CD14-positive monocyte (primary cell): ENCODE results near the gene PPM1B. TPM values are rescaled to one million over a fixed set of nuclear protein-coding genes. Genes with fewer than 3 reads are reported as not detected.

Experiments
- DNase-seq, 3 donors: peaks; one replicate each; pipeline ENCODE4 v3.0.0-alpha.2; 2011 to 2022
- H2AFZ ChIP-seq: 2 replicates; pipeline ENCODE4 v1.6.0; 2012; ENCODE audit warnings: mild to moderate bottlenecking, low read depth, low read length, inconsistent platforms; ENCODE audit not compliant: insufficient read depth, poor library complexity, severe bottlenecking
- H3K27ac ChIP-seq, 2 donors: 1 replicate in 1 of 2; 2 replicates in 1 of 2; pipeline ENCODE4 v1.5.1; 2012 to 2013; ENCODE audit warnings: low read length in 2 of 2, control low read depth in 1 of 2, inconsistent platforms in 1 of 2, low read depth in 1 of 2, mild to moderate bottlenecking in 1 of 2
- H3K27me3 ChIP-seq, 2 donors: one replicate each; pipeline versions ENCODE4 v1.6.0 to v1.6.1; 2011 to 2013; ENCODE audit warnings: low read length in 2 of 2; ENCODE audit not compliant: control insufficient read depth in 2 of 2, insufficient read depth in 2 of 2
- H3K36me3 ChIP-seq, 2 donors: replicated peaks in 1 of 2; 1 replicate in 1 of 2; 2 replicates in 1 of 2; pipeline versions ENCODE4 v1.5.1 to v1.6.1; 2012 to 2013; ENCODE audit warnings: low read length in 2 of 2, control low read depth in 1 of 2, inconsistent platforms in 1 of 2, mild to moderate bottlenecking in 1 of 2; ENCODE audit not compliant: insufficient read depth in 2 of 2, control insufficient read depth in 1 of 2
- H3K4me1 ChIP-seq, 2 donors: 1 replicate in 1 of 2; 2 replicates in 1 of 2; pipeline versions ENCODE4 v1.5.1 to v1.6.1; 2012 to 2013; ENCODE audit warnings: low read length in 2 of 2, control low read depth in 1 of 2, inconsistent platforms in 1 of 2, mild to moderate bottlenecking in 1 of 2, moderate library complexity in 1 of 2; ENCODE audit not compliant: insufficient read depth in 2 of 2, control insufficient read depth in 1 of 2
- H3K4me2 ChIP-seq: replicated peaks from 2 replicates; pipeline ENCODE3; 2012; ENCODE audit warnings: low read length, moderate library complexity, mild to moderate bottlenecking; ENCODE audit not compliant: poor library complexity, severe bottlenecking; ENCODE audit errors: extremely low read depth
- H3K4me3 ChIP-seq, 3 experiments: fragments of 200-600 bp in 1 of 3; sonication (generic) in 1 of 3; replicated peaks in 1 of 3; 1 replicate in 2 of 3; 2 replicates in 1 of 3; pipeline ENCODE4 v1.5.1; 2011 to 2013; ENCODE audit warnings: low read length in 3 of 3, mild to moderate bottlenecking in 3 of 3, control low read depth in 2 of 3, low read depth in 2 of 3, inconsistent platforms in 1 of 3, moderate library complexity in 1 of 3
- H3K79me2 ChIP-seq: 2 replicates; pipeline ENCODE4 v1.6.0; 2012; ENCODE audit warnings: mild to moderate bottlenecking, control low read depth, inconsistent platforms, low read length, moderate library complexity; ENCODE audit not compliant: insufficient read depth
- H3K9ac ChIP-seq: 2 replicates; pipeline ENCODE4 v1.6.0; 2017; ENCODE audit warnings: low read length, mild to moderate bottlenecking; ENCODE audit not compliant: insufficient read depth, poor library complexity, severe bottlenecking
- H3K9me3 ChIP-seq, 2 donors: replicated peaks in 1 of 2; 1 replicate in 1 of 2; 2 replicates in 1 of 2; pipeline versions ENCODE4 v1.5.1 to v1.6.1; 2012 to 2013; ENCODE audit warnings: low read length in 2 of 2, control low read depth in 1 of 2; ENCODE audit not compliant: control insufficient read depth in 1 of 2, insufficient read depth in 1 of 2
- H4K20me1 ChIP-seq: 2 replicates; pipeline ENCODE4 v1.6.0; 2012; ENCODE audit warnings: mild to moderate bottlenecking, low read length, control low read depth, moderate library complexity; ENCODE audit not compliant: insufficient read depth
- H3K27ac Mint-ChIP-seq, 7 donors: one replicate each; pipeline ENCODE4 v1.8.0; 2020; ENCODE audit warnings: mild to moderate bottlenecking in 7 of 7, mixed read lengths in 7 of 7, moderate library complexity in 6 of 7, inconsistent platforms in 2 of 7
- H3K27me3 Mint-ChIP-seq, 3 donors: one replicate each; pipeline ENCODE4 v1.8.0; 2021 to 2022; ENCODE audit warnings: low read depth in 3 of 3, mild to moderate bottlenecking in 3 of 3, mixed read lengths in 3 of 3, moderate library complexity in 3 of 3, inconsistent platforms in 1 of 3
- H3K36me3 Mint-ChIP-seq, 2 donors: one replicate each; pipeline ENCODE4 v1.8.0; 2020; ENCODE audit warnings: mixed read lengths in 2 of 2, inconsistent platforms in 1 of 2, mild to moderate bottlenecking in 1 of 2
- H3K4me1 Mint-ChIP-seq: one replicate; pipeline ENCODE4 v1.8.0; 2020; ENCODE audit warnings: mild to moderate bottlenecking, mixed read lengths
- H3K4me3 Mint-ChIP-seq, 2 donors: one replicate each; pipeline ENCODE4 v1.8.0; 2020; ENCODE audit warnings: mild to moderate bottlenecking in 2 of 2, mixed read lengths in 2 of 2, moderate library complexity in 1 of 2
- H3K9me3 Mint-ChIP-seq, 7 donors: one replicate each; pipeline ENCODE4 v1.8.0; 2020 to 2022; ENCODE audit warnings: mixed read lengths in 7 of 7, mild to moderate bottlenecking in 6 of 7, moderate library complexity in 6 of 7, inconsistent platforms in 2 of 7
- WGBS: methylation state at CpG from one replicate; pipeline ENCODE4 v1.1.5; 2013; ENCODE audit warnings: missing lambda C conversion rate; ENCODE audit not compliant: insufficient coverage; 5-methylcytosine and 5-hydroxymethylcytosine counted together
- intact Hi-C, 2 donors: fragments of 100-400 bp; cut with micrococcal nuclease; formaldehyde crosslinking; loops; one replicate each; pipeline versions ENCODE4 v1.15.0 to v1.15.1; 2023
- polyA plus RNA-seq, 3 donors: library from polyadenylated mRNA; depleted of rRNA in 1 of 3; unstranded in 2 of 3; stranded (reverse) in 1 of 3; fragments of 300-500 nt in 2 of 3; fragments of >200 nt in 1 of 3; fragmentation: Illumina TruSeq in 2 of 3; gene quantifications; 1 replicate in 2 of 3; 2 replicates in 1 of 3; pipeline ENCODE4 v1.2.3, GENCODE V29; 2012 to 2021
- TF ChIP-seq, protein P1 (sequence below): fragments of 200-600 bp; IDR thresholded peaks from one replicate; pipeline ENCODE4 v1.8.0; 2022; ENCODE audit warnings: antibody characterized with exemption, mild to moderate bottlenecking

The PPM1B gene
- polyA plus RNA-seq, 3 donors, result 17.7 to 34.6 (median 24.9) TPM

DNA sequence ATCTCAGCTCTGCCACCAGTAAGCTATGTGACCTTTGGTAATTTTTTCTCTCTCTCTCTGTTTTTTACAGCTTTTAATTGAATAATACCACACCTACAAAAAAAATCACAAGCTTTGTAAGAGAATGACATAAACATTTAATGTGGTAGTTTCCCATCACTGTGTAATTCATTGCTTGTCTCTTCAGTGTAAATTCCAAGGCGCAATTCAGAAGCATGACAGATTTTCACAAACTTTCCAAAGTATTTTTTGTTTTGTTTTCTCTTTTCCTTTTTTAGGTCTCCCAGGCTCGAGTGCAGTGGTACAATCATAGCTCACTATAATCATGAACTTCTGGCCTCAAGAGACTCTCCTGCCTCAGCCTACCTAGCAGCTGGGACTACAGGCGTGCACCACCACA, 25.0 kb upstream of the PPM1B start:
- 87% methylated on average over 3 of the region's 3 CpGs for WGBS
- peaks cover 0 to 7% (median 3%) of the 10 kb centered on the region in 3 donors for H3K27me3 Mint-ChIP-seq
- no peak overlapping the region for H3K27ac Mint-ChIP-seq
- no peaks in the 10 kb centered on the region for H3K9me3 ChIP-seq
- no peak overlapping the region for H3K4me3 ChIP-seq
- no peak overlapping the region for H3K4me3 Mint-ChIP-seq
- H3K4me2 ChIP-seq, result no peak overlapping the region
- H3K36me3 ChIP-seq, result no peaks in the 10 kb centered on the region
- H3K9ac ChIP-seq, result no peak overlapping the region
- no peak for DNase-seq
- H2AFZ ChIP-seq, result no peak overlapping the region
- no peak overlapping the region for H3K27ac ChIP-seq
- TF ChIP-seq, protein P1, sequence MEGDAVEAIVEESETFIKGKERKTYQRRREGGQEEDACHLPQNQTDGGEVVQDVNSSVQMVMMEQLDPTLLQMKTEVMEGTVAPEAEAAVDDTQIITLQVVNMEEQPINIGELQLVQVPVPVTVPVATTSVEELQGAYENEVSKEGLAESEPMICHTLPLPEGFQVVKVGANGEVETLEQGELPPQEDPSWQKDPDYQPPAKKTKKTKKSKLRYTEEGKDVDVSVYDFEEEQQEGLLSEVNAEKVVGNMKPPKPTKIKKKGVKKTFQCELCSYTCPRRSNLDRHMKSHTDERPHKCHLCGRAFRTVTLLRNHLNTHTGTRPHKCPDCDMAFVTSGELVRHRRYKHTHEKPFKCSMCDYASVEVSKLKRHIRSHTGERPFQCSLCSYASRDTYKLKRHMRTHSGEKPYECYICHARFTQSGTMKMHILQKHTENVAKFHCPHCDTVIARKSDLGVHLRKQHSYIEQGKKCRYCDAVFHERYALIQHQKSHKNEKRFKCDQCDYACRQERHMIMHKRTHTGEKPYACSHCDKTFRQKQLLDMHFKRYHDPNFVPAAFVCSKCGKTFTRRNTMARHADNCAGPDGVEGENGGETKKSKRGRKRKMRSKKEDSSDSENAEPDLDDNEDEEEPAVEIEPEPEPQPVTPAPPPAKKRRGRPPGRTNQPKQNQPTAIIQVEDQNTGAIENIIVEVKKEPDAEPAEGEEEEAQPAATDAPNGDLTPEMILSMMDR, result no peak
- no peaks in the 10 kb centered on the region for H3K36me3 Mint-ChIP-seq
- peaks cover 0 to 6% (median 0%) of the 10 kb centered on the region in 7 donors for H3K9me3 Mint-ChIP-seq
- H3K79me2 ChIP-seq, result no peaks in the 10 kb centered on the region
- H3K4me1 Mint-ChIP-seq, result peaks cover 3% of the 10 kb centered on the region
- no peaks in the 10 kb centered on the region for H3K27me3 ChIP-seq
- no peaks in the 10 kb centered on the region for H3K4me1 ChIP-seq
- no peaks in the 10 kb centered on the region for H4K20me1 ChIP-seq
- intact Hi-C loops, result no loop called here

GRCh38 chr2:44148999-44149398, 19.7 kb upstream of the PPM1B start:
- no peak overlapping the region for H3K4me3 Mint-ChIP-seq
- peaks cover 2% of the 10 kb centered on the region for H3K4me1 Mint-ChIP-seq
- H3K79me2 ChIP-seq, result no peaks in the 10 kb centered on the region
- H3K27me3 Mint-ChIP-seq, result peaks cover 0 to 4% (median 2%) of the 10 kb centered on the region in 3 donors
- H3K9me3 Mint-ChIP-seq, result peaks cover 0 to 6% (median 0%) of the 10 kb centered on the region in 7 donors
- H3K27ac ChIP-seq, result no peak overlapping the region
- H3K36me3 Mint-ChIP-seq, result no peaks in the 10 kb centered on the region
- intact Hi-C loops, result no loop called here
- no peak overlapping the region for H2AFZ ChIP-seq
- no peaks in the 10 kb centered on the region for H3K27me3 ChIP-seq
- H3K9ac ChIP-seq, result no peak overlapping the region
- no peaks in the 10 kb centered on the region for H3K9me3 ChIP-seq
- H3K4me1 ChIP-seq, result no peaks in the 10 kb centered on the region
- no peak overlapping the region for H3K4me2 ChIP-seq
- WGBS, result no CpG with 5 or more reads among the region's 1 CpG
- H4K20me1 ChIP-seq, result no peaks in the 10 kb centered on the region
- peak in 1 of 3 donors; percentile 22 for DNase-seq
- no peak overlapping the region for H3K4me3 ChIP-seq
- TF ChIP-seq, protein P1, result no peak
- H3K27ac Mint-ChIP-seq, result no peak overlapping the region
- no peaks in the 10 kb centered on the region for H3K36me3 ChIP-seq
